Karpas-422 (cell line): ENCODE measurements around the gene RYR2. TPM values are rescaled to one million over a fixed set of nuclear protein-coding genes. Genes with fewer than 3 reads are reported as not detected.
"Not testable (repeated sequence)": the region's sequence is repeated elsewhere in the genome, so short reads cannot be mapped to it uniquely, and the experiment has no call there.

Source experiments
- DNase-seq: peaks from one replicate; pipeline ENCODE4 v3.0.0-alpha.2; 2015
- H2AFZ ChIP-seq: fragments of 200-600 bp; sonication (generic); 2 replicates; pipeline ENCODE4 v1.6.1; 2014; ENCODE audit warnings: antibody characterized with exemption, low read length, mixed read lengths
- H3K27ac ChIP-seq: fragments of 200-600 bp; sonication (generic); 2 replicates; pipeline ENCODE4 v1.5.1; 2014; ENCODE audit warnings: mild to moderate bottlenecking, low read length, moderate library complexity
- H3K27me3 ChIP-seq: fragments of 200-600 bp; sonication (generic); 2 replicates; pipeline ENCODE4 v1.6.1; 2014; ENCODE audit warnings: low read length, mixed read lengths
- H3K36me3 ChIP-seq: fragments of 200-600 bp; sonication (generic); 2 replicates; pipeline ENCODE4 v1.6.1; 2014; ENCODE audit warnings: low read length, mixed read lengths; ENCODE audit not compliant: insufficient read depth
- H3K4me1 ChIP-seq: fragments of 200-600 bp; sonication (generic); 2 replicates; pipeline ENCODE4 v1.6.1; 2014; ENCODE audit warnings: mild to moderate bottlenecking, low read length, mixed read lengths
- H3K4me2 ChIP-seq: fragments of 200-600 bp; sonication (generic); 2 replicates; pipeline ENCODE4 v1.6.1; 2014; ENCODE audit warnings: low read length, low read depth, mild to moderate bottlenecking; ENCODE audit not compliant: poor library complexity, severe bottlenecking
- H3K4me3 ChIP-seq: fragments of 200-600 bp; sonication (generic); 2 replicates; pipeline ENCODE4 v1.5.1; 2014; ENCODE audit warnings: mild to moderate bottlenecking, antibody characterized with exemption, low read length, mixed read lengths
- H3K79me2 ChIP-seq: fragments of 200-600 bp; sonication (generic); 2 replicates; pipeline ENCODE4 v1.6.1; 2014; ENCODE audit warnings: mild to moderate bottlenecking, low read length, mixed read lengths
- H3K9ac ChIP-seq: fragments of 200-600 bp; sonication (generic); 2 replicates; pipeline ENCODE4 v1.6.0; 2014; ENCODE audit warnings: low read length
- H3K9me2 ChIP-seq: fragments of 200-600 bp; sonication (generic), shearing (Covaris generic); replicated peaks from 2 replicates; pipeline ENCODE4 v1.6.0; 2014; ENCODE audit warnings: mild to moderate bottlenecking, low read length, moderate library complexity; ENCODE audit not compliant: insufficient read depth
- H3K9me3 ChIP-seq: fragments of 300-700, 200-600 bp; sonication (generic); 2 replicates; pipeline ENCODE4 v1.6.1; 2014; ENCODE audit warnings: low read length, mixed read lengths
- H4K20me1 ChIP-seq: fragments of 200-600 bp; sonication (generic); 2 replicates; pipeline ENCODE4 v1.6.1; 2014; ENCODE audit warnings: mild to moderate bottlenecking, antibody characterized with exemption, low read length, low read depth; ENCODE audit not compliant: insufficient read depth
- total RNA-seq: library from RNA; depleted of rRNA; stranded (reverse); fragments of >200 nt; shearing (Covaris generic); gene quantifications from 2 replicates; pipeline ENCODE4 v1.2.3, GENCODE V29; 2014; ENCODE audit warnings: low replicate concordance

The RYR2 gene
- total RNA-seq, 1 experiment from 2014 or later: not detected

- no peak for DNase-seq
- H3K79me2 ChIP-seq: no peaks in the 10 kb centered on the region
- no peak overlapping the region for H3K4me2 ChIP-seq
- H3K9ac ChIP-seq: no peak overlapping the region
- H3K4me3 ChIP-seq: no peak overlapping the region
- H4K20me1 ChIP-seq: no peaks in the 10 kb centered on the region
- H3K9me2 ChIP-seq: no peaks in the 10 kb centered on the region
- no peaks in the 10 kb centered on the region for H3K27me3 ChIP-seq
- H3K9me3 ChIP-seq: no peaks in the 10 kb centered on the region
- H3K36me3 ChIP-seq: no peaks in the 10 kb centered on the region
- no peak overlapping the region for H2AFZ ChIP-seq
- H3K4me1 ChIP-seq: no peaks in the 10 kb centered on the region
- H3K27ac ChIP-seq: no peak overlapping the region
Observed at GRCh38 chr1:237342730-237343129, 300.7 kb downstream of the RYR2 start.

DNA sequence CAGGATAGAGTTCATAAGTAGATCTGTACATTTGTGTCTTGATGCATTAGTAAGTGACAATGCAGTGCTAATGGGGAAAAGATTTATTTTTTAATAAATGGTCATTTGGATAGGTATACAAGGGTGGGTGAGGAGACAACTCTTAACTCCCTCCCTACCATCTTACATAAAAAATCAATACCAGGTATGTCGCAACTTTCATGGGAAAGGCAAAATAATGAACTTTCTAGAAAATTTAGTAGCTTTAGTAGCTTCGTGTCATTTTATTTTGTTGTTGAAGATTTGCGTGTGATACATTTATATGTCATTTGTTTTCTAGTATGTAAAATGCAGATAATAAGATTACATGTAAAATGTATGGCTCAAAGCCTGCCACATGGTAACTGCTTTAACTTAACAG is 310.8 kb downstream of the RYR2 start:
- Histone ChIP-seq H3K79me2 (no peaks in the 10 kb centered on the region), H2AFZ (no peak overlapping the region), H3K9me3 (no peaks in the 10 kb centered on the region), H3K4me2 (no peak overlapping the region), H3K27me3 (no peaks in the 10 kb centered on the region), H3K9me2 (no peaks in the 10 kb centered on the region), H3K4me3 (no peak overlapping the region), H3K4me1 (no peaks in the 10 kb centered on the region), H4K20me1 (no peaks in the 10 kb centered on the region), H3K36me3 (no peaks in the 10 kb centered on the region), H3K27ac (no peak overlapping the region), H3K9ac (no peak overlapping the region)
- no peak for DNase-seq

- Histone ChIP-seq H3K4me2 (no peak overlapping the region), H3K27ac (no peak overlapping the region), H3K9me3 (no peaks in the 10 kb centered on the region), H2AFZ (no peak overlapping the region), H3K9me2 (no peaks in the 10 kb centered on the region), H3K27me3 (no peaks in the 10 kb centered on the region), H3K9ac (no peak overlapping the region), H3K4me3 (no peak overlapping the region), H3K4me1 (no peaks in the 10 kb centered on the region), H3K36me3 (no peaks in the 10 kb centered on the region), H4K20me1 (no peaks in the 10 kb centered on the region), H3K79me2 (no peaks in the 10 kb centered on the region)
- no peak for DNase-seq
Observed at GRCh38 chr1:237353918-237354317, 311.9 kb downstream of the RYR2 start.

DNA sequence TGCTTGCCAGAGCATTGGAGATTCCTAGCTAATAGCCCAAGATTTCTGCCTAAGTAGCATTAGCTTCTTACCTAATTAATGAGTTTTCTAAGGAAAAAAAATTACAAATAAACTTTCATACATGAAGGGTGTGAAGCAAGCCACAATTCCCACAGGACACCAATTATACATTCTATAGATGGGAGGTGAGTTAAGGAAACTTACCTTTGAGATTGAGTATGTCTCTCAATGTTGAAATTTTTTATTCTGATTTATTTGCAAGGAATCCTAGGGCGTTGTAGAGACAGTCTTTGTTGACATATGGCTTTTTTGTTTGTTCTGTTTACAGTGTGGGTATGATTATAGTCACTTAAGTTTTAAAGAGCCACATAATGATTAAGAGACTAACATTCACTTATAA is 313.0 kb downstream of the RYR2 start:
- Histone ChIP-seq H3K9me2 (no peaks in the 10 kb centered on the region), H3K4me3 (no peak overlapping the region), H3K36me3 (no peaks in the 10 kb centered on the region), H3K4me2 (no peak overlapping the region), H4K20me1 (no peaks in the 10 kb centered on the region), H3K9me3 (no peaks in the 10 kb centered on the region), H2AFZ (no peak overlapping the region), H3K27ac (no peak overlapping the region), H3K79me2 (no peaks in the 10 kb centered on the region), H3K4me1 (no peaks in the 10 kb centered on the region), H3K9ac (no peak overlapping the region), H3K27me3 (no peaks in the 10 kb centered on the region)
- no peak for DNase-seq

GRCh38 chr1:237358555-237358954 is 316.6 kb downstream of the RYR2 start:
- Histone ChIP-seq H3K79me2 (no peaks in the 10 kb centered on the region), H3K4me2 (no peak overlapping the region), H3K4me1 (no peaks in the 10 kb centered on the region), H2AFZ (no peak overlapping the region), H3K27ac (no peak overlapping the region), H3K9me2 (no peaks in the 10 kb centered on the region), H3K27me3 (no peaks in the 10 kb centered on the region), H3K9me3 (no peaks in the 10 kb centered on the region), H3K4me3 (no peak overlapping the region), H3K9ac (no peak overlapping the region), H3K36me3 (no peaks in the 10 kb centered on the region), H4K20me1 (no peaks in the 10 kb centered on the region)
- no peak for DNase-seq

GRCh38 chr1:237367758-237368157 is 325.8 kb downstream of the RYR2 start:
- H2AFZ ChIP-seq: no peak overlapping the region
- no peak for DNase-seq
- no peaks in the 10 kb centered on the region for H3K36me3 ChIP-seq
- H3K9ac ChIP-seq: no peak overlapping the region
- no peaks in the 10 kb centered on the region for H3K9me3 ChIP-seq
- H3K4me1 ChIP-seq: no peaks in the 10 kb centered on the region
- no peaks in the 10 kb centered on the region for H3K79me2 ChIP-seq
- H4K20me1 ChIP-seq: no peaks in the 10 kb centered on the region
- H3K4me3 ChIP-seq: no peak overlapping the region
- H3K9me2 ChIP-seq: no peaks in the 10 kb centered on the region
- H3K4me2 ChIP-seq: no peak overlapping the region
- H3K27ac ChIP-seq: no peak overlapping the region
- H3K27me3 ChIP-seq: no peaks in the 10 kb centered on the region

GRCh38 chr1:237371477-237371876 is 329.5 kb downstream of the RYR2 start:
- H3K9me3 ChIP-seq, H4K20me1 ChIP-seq, DNase-seq, H3K4me1 ChIP-seq, H3K4me3 ChIP-seq, H3K27ac ChIP-seq, H3K79me2 ChIP-seq, H3K27me3 ChIP-seq, H3K9ac ChIP-seq, H2AFZ ChIP-seq, H3K36me3 ChIP-seq, H3K4me2 ChIP-seq, H3K9me2 ChIP-seq: not testable (repeated sequence)

DNA sequence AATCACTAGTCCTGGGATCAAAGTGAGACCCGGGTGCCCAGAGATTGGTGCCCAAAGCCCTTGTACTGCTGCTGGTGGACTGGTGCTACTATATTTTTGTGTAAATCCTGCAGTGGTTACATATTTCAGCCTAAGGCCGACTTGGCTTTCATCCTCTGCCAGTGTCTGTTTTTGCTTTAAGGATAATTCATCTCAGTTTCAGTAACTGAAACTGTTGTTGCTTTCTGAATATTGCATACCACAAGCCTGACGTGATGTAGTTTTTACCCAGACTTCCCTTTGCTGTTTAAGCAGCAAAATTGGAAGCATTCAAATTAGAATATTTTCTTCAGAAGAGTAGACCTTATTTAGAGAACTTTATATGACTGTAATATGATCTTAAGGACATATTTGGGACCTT is 341.8 kb downstream of the RYR2 start:
- Histone ChIP-seq H3K9ac (no peak overlapping the region), H3K4me1 (peaks cover 5% of the 10 kb centered on the region; the same call in 1 of the 2 replicates), H3K79me2 (no peaks in the 10 kb centered on the region), H3K9me2 (no peaks in the 10 kb centered on the region), H2AFZ (no peak overlapping the region), H3K27ac (no peak overlapping the region), H3K9me3 (no peaks in the 10 kb centered on the region), H3K4me2 (no peak overlapping the region), H3K4me3 (no peak overlapping the region), H4K20me1 (no peaks in the 10 kb centered on the region), H3K36me3 (no peaks in the 10 kb centered on the region), H3K27me3 (no peaks in the 10 kb centered on the region)
- no peak for DNase-seq

- DNase-seq: no peak
- H3K27me3 ChIP-seq: no peaks in the 10 kb centered on the region
- H3K9me2 ChIP-seq: no peaks in the 10 kb centered on the region
- H3K27ac ChIP-seq: no peak overlapping the region
- H2AFZ ChIP-seq: no peak overlapping the region
- H3K9ac ChIP-seq: no peak overlapping the region
- H3K9me3 ChIP-seq: no peaks in the 10 kb centered on the region
- no peaks in the 10 kb centered on the region for H4K20me1 ChIP-seq
- no peaks in the 10 kb centered on the region for H3K36me3 ChIP-seq
- no peak overlapping the region for H3K4me3 ChIP-seq
- H3K4me2 ChIP-seq: no peak overlapping the region
- H3K4me1 ChIP-seq: peaks cover 5% of the 10 kb centered on the region; the same call in 1 of the 2 replicates
- no peaks in the 10 kb centered on the region for H3K79me2 ChIP-seq
Observed at GRCh38 chr1:237384213-237384612, 342.2 kb downstream of the RYR2 start.
